SK-N-SH (cell line): ENCODE measurements around the gene NFASC. TPM values are rescaled to one million over a fixed set of nuclear protein-coding genes. Genes with fewer than 3 reads are reported as not detected.

ENCODE experiments used
- CTCF ChIA-PET: fragments of 300-600, 350-600 bp; formaldehyde crosslinking; extraction: SDS; loops from one replicate; lab custom pipeline; 2021; lab: Yijun Ruan, JAX
- POLR2A ChIA-PET: fragments of 350-600 bp; sonication (Branson Sonifier 250); formaldehyde crosslinking; extraction: SDS; loops from one replicate; lab custom pipeline; 2020; ENCODE audit warnings: antibody characterized with exemption, inconsistent platforms; lab: Yijun Ruan, JAX
- DNase-seq: peaks from one replicate; pipeline ENCODE4 v3.0.0; 2012
- H2AFZ ChIP-seq: fragments of 200-600 bp; sonication (generic); 2 replicates; pipeline ENCODE4 v1.8.1; 2016; ENCODE audit warnings: antibody characterized with exemption, mild to moderate bottlenecking, low read depth
- H3F3A ChIP-seq: fragments of 200-600 bp; sonication (generic); replicated peaks from 2 replicates; pipeline ENCODE3; 2016; ENCODE audit warnings: antibody characterized with exemption, mild to moderate bottlenecking; ENCODE audit not compliant: insufficient read depth
- H3K27ac ChIP-seq, 2 experiments: fragments of 200-500 bp in 1 of 2; fragments of 200-600 bp in 1 of 2; sonication (Bioruptor generic) in 1 of 2; sonication (generic), shearing (Covaris generic) in 1 of 2; 2 replicates each; pipeline versions ENCODE4 v1.5.1 to v1.6.1; 2014 to 2016; ENCODE audit warnings: low read depth in 2 of 2, inconsistent platforms in 1 of 2, low read length in 1 of 2, mild to moderate bottlenecking in 1 of 2, mixed read lengths in 1 of 2
- H3K27me3 ChIP-seq: fragments of 200-600 bp; sonication (generic), shearing (Covaris generic); 2 replicates; pipeline ENCODE4 v1.6.1; 2016; ENCODE audit warnings: mixed run types; ENCODE audit not compliant: insufficient read depth
- H3K36me3 ChIP-seq, 2 experiments: fragments of 200-500 bp in 1 of 2; fragments of 200-600 bp in 1 of 2; sonication (Bioruptor generic) in 1 of 2; sonication (generic) in 1 of 2; replicated peaks in 1 of 2; 2 replicates each; pipeline versions ENCODE3 to v1.5.1; 2014 to 2016; ENCODE audit warnings: low read length in 1 of 2, mild to moderate bottlenecking in 1 of 2; ENCODE audit not compliant: insufficient read depth in 2 of 2, control insufficient read depth in 1 of 2
- H3K4me1 ChIP-seq, 2 experiments: fragments of 200-500 bp in 1 of 2; fragments of 200-600 bp in 1 of 2; sonication (Bioruptor generic) in 1 of 2; sonication (generic), shearing (Covaris generic) in 1 of 2; 2 replicates each; pipeline versions ENCODE4 v1.5.1 to v1.6.1; 2014 to 2016; ENCODE audit warnings: low read depth in 1 of 2, low read length in 1 of 2, mixed run types in 1 of 2; ENCODE audit not compliant: insufficient read depth in 2 of 2, control insufficient read depth in 1 of 2
- H3K4me2 ChIP-seq: fragments of 200-600 bp; sonication (generic), shearing (Covaris generic); 2 replicates; pipeline ENCODE4 v1.6.1; 2017; ENCODE audit warnings: mixed run types
- H3K4me3 ChIP-seq, 2 experiments: fragments of 200-500 bp in 1 of 2; fragments of 200-600 bp in 1 of 2; sonication (Bioruptor generic) in 1 of 2; sonication (generic), shearing (Covaris generic) in 1 of 2; 2 replicates each; pipeline versions ENCODE4 v1.5.1 to v1.8.1; 2014 to 2016; ENCODE audit warnings: low read depth in 2 of 2, inconsistent platforms in 1 of 2, low read length in 1 of 2, mild to moderate bottlenecking in 1 of 2, mixed read lengths in 1 of 2, moderate library complexity in 1 of 2
- H3K79me2 ChIP-seq: fragments of 200-600 bp; sonication (generic); 2 replicates; pipeline ENCODE4 v1.8.1; 2017; ENCODE audit warnings: mild to moderate bottlenecking; ENCODE audit not compliant: insufficient read depth
- H3K9ac ChIP-seq: fragments of 200-600 bp; sonication (generic); 2 replicates; pipeline ENCODE4 v1.6.1; 2017; ENCODE audit warnings: mixed run types
- H3K9me2 ChIP-seq: fragments of 200-600 bp; sonication (generic); 2 replicates; pipeline ENCODE4 v1.6.1; 2017; ENCODE audit warnings: mixed run types
- H3K9me3 ChIP-seq: fragments of 200-600 bp; sonication (generic); 2 replicates; pipeline ENCODE4 v1.6.1; 2017; ENCODE audit warnings: mixed run types, mild to moderate bottlenecking, moderate library complexity
- H4K20me1 ChIP-seq: fragments of 200-600 bp; sonication (generic); 2 replicates; pipeline ENCODE4 v1.6.1; 2017; ENCODE audit warnings: mild to moderate bottlenecking, mixed run types; ENCODE audit not compliant: insufficient read depth
- CTCF ChIP-seq: fragments of 200-600 bp; sonication (generic); IDR thresholded peaks from 2 replicates; pipeline ENCODE4 v1.6.1; 2017; ENCODE audit warnings: antibody characterized with exemption, mild to moderate bottlenecking, moderate library complexity
- EP300 ChIP-seq, 2 experiments: IDR thresholded peaks; 2 replicates each; pipeline versions ENCODE4 v1.4.0 to v1.6.1; 2012; ENCODE audit warnings: borderline replicate concordance in 1 of 2, low read depth in 1 of 2, low read length in 1 of 2
- EZH2phosphoT487 ChIP-seq: fragments of 200-600 bp; sonication (generic); IDR thresholded peaks from 2 replicates; pipeline ENCODE4 v1.6.1; 2017; ENCODE audit warnings: low read depth, mixed run types, mild to moderate bottlenecking, antibody characterized with exemption, moderate library complexity, borderline replicate concordance
- IRF3 ChIP-seq: fragments of 150-350 bp; IDR thresholded peaks from 2 replicates; pipeline ENCODE4 v1.6.1; 2016; ENCODE audit warnings: mild to moderate bottlenecking, low read depth, low read length
- MEF2A ChIP-seq: IDR thresholded peaks from 2 replicates; pipeline ENCODE4 v1.4.0; 2012; ENCODE audit warnings: low read depth, borderline replicate concordance
- MXI1 ChIP-seq: IDR thresholded peaks from 2 replicates; pipeline ENCODE4 v1.6.1; 2012; ENCODE audit warnings: mild to moderate bottlenecking, low read depth, low read length, improper control_type of control experiment
- NRF1 ChIP-seq: IDR thresholded peaks from 2 replicates; pipeline ENCODE4 v1.6.1; 2012; ENCODE audit warnings: low read depth, mild to moderate bottlenecking, low read length
- PBX3 ChIP-seq: IDR thresholded peaks from 2 replicates; pipeline ENCODE4; 2012
- POLR2AphosphoS5 ChIP-seq: IDR thresholded peaks from 2 replicates; pipeline ENCODE4 v1.6.1; 2012; ENCODE audit warnings: low read depth, low read length
- RCOR1 ChIP-seq: fragments of 150-350 bp; IDR thresholded peaks from 2 replicates; pipeline ENCODE4 v1.6.1; 2017; ENCODE audit warnings: antibody characterized with exemption, low read length
- RXRA ChIP-seq: IDR thresholded peaks from 2 replicates; pipeline ENCODE4 v1.4.0; 2012; ENCODE audit warnings: low read depth, mild to moderate bottlenecking, borderline replicate concordance
- TAF1 ChIP-seq: IDR thresholded peaks from 2 replicates; pipeline ENCODE4 v1.6.1; 2012; ENCODE audit warnings: low read depth, mild to moderate bottlenecking, low read length, moderate library complexity, borderline replicate concordance
- TCF12 ChIP-seq: IDR thresholded peaks from 2 replicates; pipeline ENCODE4 v1.4.0; 2012
- USF1 ChIP-seq: IDR thresholded peaks from 2 replicates; pipeline ENCODE4 v1.4.0; 2012; ENCODE audit warnings: low read depth, borderline replicate concordance
- USF2 ChIP-seq: fragments of 150-350 bp; IDR thresholded peaks from 2 replicates; pipeline ENCODE4 v1.6.1; 2017; ENCODE audit warnings: antibody characterized with exemption, low read length, low read depth, borderline replicate concordance
- YY1 ChIP-seq: IDR thresholded peaks from 2 replicates; pipeline ENCODE4 v1.4.0; 2012; ENCODE audit warnings: low read depth, mild to moderate bottlenecking
- ZBTB33 ChIP-seq: IDR thresholded peaks from 2 replicates; pipeline ENCODE4 v1.4.0; 2012; ENCODE audit warnings: low read depth, borderline replicate concordance
- WGBS: methylation state at CpG from one replicate; pipeline ENCODE4 v1.1.6; 2017; ENCODE audit warnings: low lambda C conversion rate; 5-methylcytosine and 5-hydroxymethylcytosine counted together
- polyA plus RNA-seq, 3 experiments: library from polyadenylated mRNA; depleted of rRNA; stranded (reverse); fragments of >200 nt; gene quantifications; 2 replicates each; pipeline ENCODE4 v1.2.3, GENCODE V29; 2012

NFASC gene
- polyA plus RNA-seq, 1 of the 3 experiments (the other 2 are of a cell fraction): 6.0 TPM

GRCh38 chr1:204984499-204984898 is 113.8 kb downstream of the NFASC start:
- ChIA-PET CTCF (interaction anchor here (1.1 to 26.4 kb wide), 7 partner anchors 9 to 273 kb away, joined by 3 to 756 read pairs (median 4); no protein-coding TSS in a partner anchor), POLR2A (interaction anchor here (0.7 kb wide), 1 partner anchor 82 kb away, joined by 3 read pairs; no protein-coding TSS in a partner anchor)
- TF ChIP-seq CTCF (no peak), IRF3 (no peak), TAF1 (no peak), USF2 (no peak), TCF12 (no peak), EZH2phosphoT487 (no peak), MXI1 (no peak), RCOR1 (no peak), USF1 (no peak), PBX3 (no peak), MEF2A (no peak), ZBTB33 (no peak), YY1 (no peak), EP300 (IDR thresholded peaks at IDR 0.05; ENCODE audit: borderline replicate concordance in 1 of 2, low read depth in 1 of 2, low read length in 1 of 2) (no peak), POLR2AphosphoS5 (no peak), RXRA (no peak), NRF1 (no peak)
- Histone ChIP-seq H3K27me3 (no peaks in the 10 kb centered on the region), H4K20me1 (no peaks in the 10 kb centered on the region), H3K79me2 (no peaks in the 10 kb centered on the region), H3K4me2 (no peak overlapping the region), H3K9me2 (no peaks in the 10 kb centered on the region), H3K9ac (no peak overlapping the region), H3K36me3 (no peaks in the 10 kb centered on the region), H3F3A (no peaks in the 10 kb centered on the region), H3K27ac (no peak overlapping the region), H3K4me1 (peaks cover 0 to 2% of the 10 kb centered on the region in 2 experiments; a peak in 1 of 4 replicates), H2AFZ (no peak overlapping the region), H3K4me3 (no peak overlapping the region), H3K9me3 (no peaks in the 10 kb centered on the region)
- 88% methylated on average over 8 of the region's 8 CpGs for WGBS
- DNase-seq: no peak
